GM18507 (cell line): ENCODE results near the gene TCEAL7.
A peak's percentile ranks its signal among the peaks of the same experiment; 100 is the strongest.
"Not testable (repeated sequence)": the region's sequence is repeated elsewhere in the genome, so short reads cannot be mapped to it uniquely, and the experiment has no call there.

ENCODE experiments used
- DNase-seq: peaks from one replicate; pipeline ENCODE4 v3.0.0; 2011; ENCODE audit warnings: low read depth; ENCODE audit not compliant: insufficient read length; ENCODE audit errors: extremely low spot score
- FAIRE-seq: peaks from 2 replicates; lab custom pipeline; 2011; peaks lifted over from hg19 to GRCh38; lab: Jason Lieb, UNC

TCEAL7 gene

GRCh38 chrX:103329991-103330390 lies at the start of gene TCEAL7:
Gene TCEAL7 (plus strand): TSS chrX:103330239. CDS start chrX:103331404, 1,165 bp downstream.
- no peak for FAIRE-seq
- no peak for DNase-seq

- no peak for DNase-seq
- FAIRE-seq = no peak
Observed at GRCh38 chrX:103293118-103293517, 36.9 kb upstream of the TCEAL7 start.

- no peak for FAIRE-seq
- no peak for DNase-seq
Observed at GRCh38 chrX:103304705-103305104, 25.3 kb upstream of the TCEAL7 start.

- DNase-seq, FAIRE-seq: not testable (repeated sequence)
Observed at GRCh38 chrX:103305666-103306065, 24.4 kb upstream of the TCEAL7 start.

GRCh38 chrX:103309860-103310554 lies 20.0 kb upstream of the TCEAL7 start:
- DNase-seq = no peak
- no peak for FAIRE-seq

- DNase-seq (peak; percentile 5), FAIRE-seq (peak; percentile 66)
Observed at GRCh38 chrX:103310555-103311398, 19.3 kb upstream of the TCEAL7 start, which contains the start of gene BEX2. Gene BEX2 (minus strand): TSS chrX:103310990. CDS start chrX:103309976, 1,014 bp downstream.

- FAIRE-seq (no peak), DNase-seq (no peak)
Observed at GRCh38 chrX:103311399-103311780, 18.6 kb upstream of the TCEAL7 start.

GRCh38 chrX:103330681-103331288 lies 746 bp downstream of the TCEAL7 start:
- no peak for DNase-seq
- no peak for FAIRE-seq

- FAIRE-seq = no peak
- no peak for DNase-seq
Observed at GRCh38 chrX:103338663-103339062, 8.6 kb downstream of the TCEAL7 start.

- no peak for DNase-seq
- peak; percentile 15 for FAIRE-seq
Observed at GRCh38 chrX:103343105-103343504, 13.1 kb downstream of the TCEAL7 start.

- DNase-seq (no peak), FAIRE-seq (no peak)
Observed at GRCh38 chrX:103344606-103345005, 14.6 kb downstream of the TCEAL7 start.

- FAIRE-seq (no peak), DNase-seq (no peak)
Observed at GRCh38 chrX:103347682-103348397, 17.8 kb downstream of the TCEAL7 start.

- no peak for FAIRE-seq
- no peak for DNase-seq
Observed at GRCh38 chrX:103356130-103356798, 26.2 kb downstream of the TCEAL7 start, which contains the start of gene TCEAL9. Gene TCEAL9 (plus strand): TSS chrX:103356506. CDS start chrX:103357685, 1,179 bp downstream.

- DNase-seq = no peak
- FAIRE-seq = no peak
Observed at GRCh38 chrX:103356858-103357257, 26.8 kb downstream of the TCEAL7 start.

- FAIRE-seq = no peak
Observed at GRCh38 chrX:103357871-103358270, 27.8 kb downstream of the TCEAL7 start.

GRCh38 chrX:103359605-103360004 lies 29.6 kb downstream of the TCEAL7 start:
- not testable (repeated sequence) for DNase-seq, FAIRE-seq

More at GRCh38 chrX:103357871-103358270, 27.8 kb downstream of the TCEAL7 start:
- DNase-seq = no peak

GRCh38 chrX:103360092-103360491 lies 30.1 kb downstream of the TCEAL7 start:
- DNase-seq (no peak), FAIRE-seq (no peak)

GRCh38 chrX:103360916-103361315 lies 30.9 kb downstream of the TCEAL7 start:
- no peak for FAIRE-seq
- no peak for DNase-seq

- DNase-seq (no peak), FAIRE-seq (no peak)
Observed at GRCh38 chrX:103361798-103362197, 31.8 kb downstream of the TCEAL7 start.
